ENCODE data around the gene CEP57L1. TPM values are rescaled to one million over a fixed set of nuclear protein-coding genes. Genes with fewer than 3 reads are reported as not detected.

The CEP57L1 gene
- total and polyA plus RNA-seq, 2 experiments from 2014 or later: 17.1 to 20.2 TPM

DNA sequence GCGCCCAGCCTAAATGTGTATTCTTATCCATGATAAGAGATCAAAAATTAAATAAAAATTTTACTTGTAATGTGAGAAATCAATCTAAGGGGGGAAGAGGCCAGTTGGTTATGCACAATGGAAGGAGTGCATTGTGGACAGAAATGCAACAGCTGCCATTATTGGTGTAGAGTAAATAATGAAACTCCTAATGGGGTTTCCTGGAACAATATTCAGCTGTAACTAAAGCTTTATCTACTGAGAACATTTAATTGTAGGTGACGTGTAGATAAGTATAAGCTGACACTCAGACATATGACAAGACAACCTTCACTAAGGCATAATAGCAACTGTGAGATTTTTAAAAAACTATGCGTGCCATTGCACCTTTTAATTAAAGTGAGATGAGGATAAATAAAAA is 71.4 kb downstream of the CEP57L1 start:
- ATAC-seq (no peak), DNase-seq (ENCODE audit: low spot score) (no peak)
- Histone ChIP-seq H3K27me3 (ENCODE audit: insufficient read depth) (no peaks in the 10 kb centered on the region), H3K36me3 (ENCODE audit: insufficient read depth) (no peaks in the 10 kb centered on the region), H3F3A (replicated peaks; ENCODE audit: low read depth) (no peaks in the 10 kb centered on the region), H2AFZ (no peak overlapping the region), H3K79me2 (replicated peaks; ENCODE audit: insufficient read depth) (no peaks in the 10 kb centered on the region), H3K4me3 (no peak overlapping the region), H4K20me1 (replicated peaks; ENCODE audit: insufficient read depth) (no peaks in the 10 kb centered on the region), H3K4me1 (ENCODE audit: insufficient read depth) (no peaks in the 10 kb centered on the region), H3K9me2 (ENCODE audit: insufficient read depth) (no peaks in the 10 kb centered on the region), H3K4me2 (no peak overlapping the region), H3K27ac (ENCODE audit: low read depth) (no peak overlapping the region)
- H3K36me3 Mint-ChIP-seq (ENCODE audit: low read depth): no peaks in the 10 kb centered on the region
- no peak overlapping the region for H3K4me3 Mint-ChIP-seq
- no peaks in the 10 kb centered on the region for H3K4me1 Mint-ChIP-seq
- no peak overlapping the region for H3K27ac Mint-ChIP-seq
- no peaks in the 10 kb centered on the region for H3K27me3 Mint-ChIP-seq (ENCODE audit: insufficient read depth, low read depth, poor library complexity)
- no peaks in the 10 kb centered on the region for H3K9me3 Mint-ChIP-seq
- TF ChIP-seq, protein P1, sequence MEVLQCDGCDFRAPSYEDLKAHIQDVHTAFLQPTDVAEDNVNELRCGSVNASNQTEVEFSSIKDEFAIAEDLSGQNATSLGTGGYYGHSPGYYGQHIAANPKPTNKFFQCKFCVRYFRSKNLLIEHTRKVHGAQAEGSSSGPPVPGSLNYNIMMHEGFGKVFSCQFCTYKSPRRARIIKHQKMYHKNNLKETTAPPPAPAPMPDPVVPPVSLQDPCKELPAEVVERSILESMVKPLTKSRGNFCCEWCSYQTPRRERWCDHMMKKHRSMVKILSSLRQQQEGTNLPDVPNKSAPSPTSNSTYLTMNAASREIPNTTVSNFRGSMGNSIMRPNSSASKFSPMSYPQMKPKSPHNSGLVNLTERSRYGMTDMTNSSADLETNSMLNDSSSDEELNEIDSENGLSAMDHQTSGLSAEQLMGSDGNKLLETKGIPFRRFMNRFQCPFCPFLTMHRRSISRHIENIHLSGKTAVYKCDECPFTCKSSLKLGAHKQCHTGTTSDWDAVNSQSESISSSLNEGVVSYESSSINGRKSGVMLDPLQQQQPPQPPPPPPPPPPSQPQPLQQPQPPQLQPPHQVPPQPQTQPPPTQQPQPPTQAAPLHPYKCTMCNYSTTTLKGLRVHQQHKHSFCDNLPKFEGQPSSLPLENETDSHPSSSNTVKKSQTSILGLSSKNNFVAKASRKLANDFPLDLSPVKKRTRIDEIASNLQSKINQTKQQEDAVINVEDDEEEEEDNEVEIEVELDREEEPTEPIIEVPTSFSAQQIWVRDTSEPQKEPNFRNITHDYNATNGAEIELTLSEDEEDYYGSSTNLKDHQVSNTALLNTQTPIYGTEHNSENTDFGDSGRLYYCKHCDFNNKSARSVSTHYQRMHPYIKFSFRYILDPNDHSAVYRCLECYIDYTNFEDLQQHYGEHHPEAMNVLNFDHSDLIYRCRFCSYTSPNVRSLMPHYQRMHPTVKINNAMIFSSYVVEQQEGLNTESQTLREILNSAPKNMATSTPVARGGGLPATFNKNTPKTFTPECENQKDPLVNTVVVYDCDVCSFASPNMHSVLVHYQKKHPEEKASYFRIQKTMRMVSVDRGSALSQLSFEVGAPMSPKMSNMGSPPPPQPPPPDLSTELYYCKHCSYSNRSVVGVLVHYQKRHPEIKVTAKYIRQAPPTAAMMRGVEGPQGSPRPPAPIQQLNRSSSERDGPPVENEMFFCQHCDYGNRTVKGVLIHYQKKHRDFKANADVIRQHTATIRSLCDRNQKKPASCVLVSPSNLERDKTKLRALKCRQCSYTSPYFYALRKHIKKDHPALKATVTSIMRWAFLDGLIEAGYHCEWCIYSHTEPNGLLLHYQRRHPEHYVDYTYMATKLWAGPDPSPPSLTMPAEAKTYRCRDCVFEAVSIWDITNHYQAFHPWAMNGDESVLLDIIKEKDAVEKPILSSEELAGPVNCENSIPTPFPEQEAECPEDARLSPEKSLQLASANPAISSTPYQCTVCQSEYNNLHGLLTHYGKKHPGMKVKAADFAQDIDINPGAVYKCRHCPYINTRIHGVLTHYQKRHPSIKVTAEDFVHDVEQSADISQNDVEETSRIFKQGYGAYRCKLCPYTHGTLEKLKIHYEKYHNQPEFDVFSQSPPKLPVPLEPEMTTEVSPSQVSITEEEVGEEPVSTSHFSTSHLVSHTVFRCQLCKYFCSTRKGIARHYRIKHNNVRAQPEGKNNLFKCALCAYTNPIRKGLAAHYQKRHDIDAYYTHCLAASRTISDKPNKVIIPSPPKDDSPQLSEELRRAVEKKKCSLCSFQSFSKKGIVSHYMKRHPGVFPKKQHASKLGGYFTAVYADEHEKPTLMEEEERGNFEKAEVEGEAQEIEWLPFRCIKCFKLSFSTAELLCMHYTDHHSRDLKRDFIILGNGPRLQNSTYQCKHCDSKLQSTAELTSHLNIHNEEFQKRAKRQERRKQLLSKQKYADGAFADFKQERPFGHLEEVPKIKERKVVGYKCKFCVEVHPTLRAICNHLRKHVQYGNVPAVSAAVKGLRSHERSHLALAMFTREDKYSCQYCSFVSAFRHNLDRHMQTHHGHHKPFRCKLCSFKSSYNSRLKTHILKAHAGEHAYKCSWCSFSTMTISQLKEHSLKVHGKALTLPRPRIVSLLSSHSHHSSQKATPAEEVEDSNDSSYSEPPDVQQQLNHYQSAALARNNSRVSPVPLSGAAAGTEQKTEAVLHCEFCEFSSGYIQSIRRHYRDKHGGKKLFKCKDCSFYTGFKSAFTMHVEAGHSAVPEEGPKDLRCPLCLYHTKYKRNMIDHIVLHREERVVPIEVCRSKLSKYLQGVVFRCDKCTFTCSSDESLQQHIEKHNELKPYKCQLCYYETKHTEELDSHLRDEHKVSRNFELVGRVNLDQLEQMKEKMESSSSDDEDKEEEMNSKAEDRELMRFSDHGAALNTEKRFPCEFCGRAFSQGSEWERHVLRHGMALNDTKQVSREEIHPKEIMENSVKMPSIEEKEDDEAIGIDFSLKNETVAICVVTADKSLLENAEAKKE (CRISPR knock-in tag; IDR thresholded peaks at IDR 0.05): no peak
- TF ChIP-seq EZH2 (IDR thresholded peaks at IDR 0.05; ENCODE audit: low read depth, unreplicated experiment) (no peak), EZH2phosphoT487 (IDR thresholded peaks at IDR 0.05; ENCODE audit: unreplicated experiment) (no peak), JUNB (IDR thresholded peaks at IDR 0.05; ENCODE audit: unreplicated experiment) (no peak), CREB1 (CRISPR knock-in tag; IDR thresholded peaks at IDR 0.05; ENCODE audit: low read depth) (no peak), ZNF114 (CRISPR knock-in tag; IDR thresholded peaks at IDR 0.05) (no peak), POLR2AphosphoS5 (IDR thresholded peaks at IDR 0.05; ENCODE audit: low read depth) (no peak), NANOG (IDR thresholded peaks at IDR 0.05; ENCODE audit: borderline replicate concordance) (no peak), STAT1 (IDR thresholded peaks at IDR 0.05; ENCODE audit: unreplicated experiment) (no peak), ZNF331 (CRISPR knock-in tag; IDR thresholded peaks at IDR 0.05; ENCODE audit: low read depth) (no peak)
- TF ChIP-seq, protein P2, sequence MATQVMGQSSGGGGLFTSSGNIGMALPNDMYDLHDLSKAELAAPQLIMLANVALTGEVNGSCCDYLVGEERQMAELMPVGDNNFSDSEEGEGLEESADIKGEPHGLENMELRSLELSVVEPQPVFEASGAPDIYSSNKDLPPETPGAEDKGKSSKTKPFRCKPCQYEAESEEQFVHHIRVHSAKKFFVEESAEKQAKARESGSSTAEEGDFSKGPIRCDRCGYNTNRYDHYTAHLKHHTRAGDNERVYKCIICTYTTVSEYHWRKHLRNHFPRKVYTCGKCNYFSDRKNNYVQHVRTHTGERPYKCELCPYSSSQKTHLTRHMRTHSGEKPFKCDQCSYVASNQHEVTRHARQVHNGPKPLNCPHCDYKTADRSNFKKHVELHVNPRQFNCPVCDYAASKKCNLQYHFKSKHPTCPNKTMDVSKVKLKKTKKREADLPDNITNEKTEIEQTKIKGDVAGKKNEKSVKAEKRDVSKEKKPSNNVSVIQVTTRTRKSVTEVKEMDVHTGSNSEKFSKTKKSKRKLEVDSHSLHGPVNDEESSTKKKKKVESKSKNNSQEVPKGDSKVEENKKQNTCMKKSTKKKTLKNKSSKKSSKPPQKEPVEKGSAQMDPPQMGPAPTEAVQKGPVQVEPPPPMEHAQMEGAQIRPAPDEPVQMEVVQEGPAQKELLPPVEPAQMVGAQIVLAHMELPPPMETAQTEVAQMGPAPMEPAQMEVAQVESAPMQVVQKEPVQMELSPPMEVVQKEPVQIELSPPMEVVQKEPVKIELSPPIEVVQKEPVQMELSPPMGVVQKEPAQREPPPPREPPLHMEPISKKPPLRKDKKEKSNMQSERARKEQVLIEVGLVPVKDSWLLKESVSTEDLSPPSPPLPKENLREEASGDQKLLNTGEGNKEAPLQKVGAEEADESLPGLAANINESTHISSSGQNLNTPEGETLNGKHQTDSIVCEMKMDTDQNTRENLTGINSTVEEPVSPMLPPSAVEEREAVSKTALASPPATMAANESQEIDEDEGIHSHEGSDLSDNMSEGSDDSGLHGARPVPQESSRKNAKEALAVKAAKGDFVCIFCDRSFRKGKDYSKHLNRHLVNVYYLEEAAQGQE (IDR thresholded peaks at IDR 0.05; ENCODE audit: unreplicated experiment): no peak
- TF ChIP-seq, protein P3, sequence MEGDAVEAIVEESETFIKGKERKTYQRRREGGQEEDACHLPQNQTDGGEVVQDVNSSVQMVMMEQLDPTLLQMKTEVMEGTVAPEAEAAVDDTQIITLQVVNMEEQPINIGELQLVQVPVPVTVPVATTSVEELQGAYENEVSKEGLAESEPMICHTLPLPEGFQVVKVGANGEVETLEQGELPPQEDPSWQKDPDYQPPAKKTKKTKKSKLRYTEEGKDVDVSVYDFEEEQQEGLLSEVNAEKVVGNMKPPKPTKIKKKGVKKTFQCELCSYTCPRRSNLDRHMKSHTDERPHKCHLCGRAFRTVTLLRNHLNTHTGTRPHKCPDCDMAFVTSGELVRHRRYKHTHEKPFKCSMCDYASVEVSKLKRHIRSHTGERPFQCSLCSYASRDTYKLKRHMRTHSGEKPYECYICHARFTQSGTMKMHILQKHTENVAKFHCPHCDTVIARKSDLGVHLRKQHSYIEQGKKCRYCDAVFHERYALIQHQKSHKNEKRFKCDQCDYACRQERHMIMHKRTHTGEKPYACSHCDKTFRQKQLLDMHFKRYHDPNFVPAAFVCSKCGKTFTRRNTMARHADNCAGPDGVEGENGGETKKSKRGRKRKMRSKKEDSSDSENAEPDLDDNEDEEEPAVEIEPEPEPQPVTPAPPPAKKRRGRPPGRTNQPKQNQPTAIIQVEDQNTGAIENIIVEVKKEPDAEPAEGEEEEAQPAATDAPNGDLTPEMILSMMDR (conservative IDR thresholded peaks at IDR 0.05; ENCODE audit: low read depth in 2 of 2): no peak
- TF ChIP-seq, protein P4, sequence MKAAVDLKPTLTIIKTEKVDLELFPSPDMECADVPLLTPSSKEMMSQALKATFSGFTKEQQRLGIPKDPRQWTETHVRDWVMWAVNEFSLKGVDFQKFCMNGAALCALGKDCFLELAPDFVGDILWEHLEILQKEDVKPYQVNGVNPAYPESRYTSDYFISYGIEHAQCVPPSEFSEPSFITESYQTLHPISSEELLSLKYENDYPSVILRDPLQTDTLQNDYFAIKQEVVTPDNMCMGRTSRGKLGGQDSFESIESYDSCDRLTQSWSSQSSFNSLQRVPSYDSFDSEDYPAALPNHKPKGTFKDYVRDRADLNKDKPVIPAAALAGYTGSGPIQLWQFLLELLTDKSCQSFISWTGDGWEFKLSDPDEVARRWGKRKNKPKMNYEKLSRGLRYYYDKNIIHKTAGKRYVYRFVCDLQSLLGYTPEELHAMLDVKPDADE (IDR thresholded peaks at IDR 0.05): no peak

Measured in GM23338 (cell line).